Cortex of kidney (tissue), 1 donor: ENCODE measurements around the gene CEP44.
"Not testable (repeated sequence)": the region's sequence is repeated elsewhere in the genome, so short reads cannot be mapped to it uniquely, and the experiment has no call there.

Experiments used
- DNase-seq: peaks from one replicate; lab custom pipeline; 2025; lab: John Stamatoyannopoulos, UW

The CEP44 gene

DNA sequence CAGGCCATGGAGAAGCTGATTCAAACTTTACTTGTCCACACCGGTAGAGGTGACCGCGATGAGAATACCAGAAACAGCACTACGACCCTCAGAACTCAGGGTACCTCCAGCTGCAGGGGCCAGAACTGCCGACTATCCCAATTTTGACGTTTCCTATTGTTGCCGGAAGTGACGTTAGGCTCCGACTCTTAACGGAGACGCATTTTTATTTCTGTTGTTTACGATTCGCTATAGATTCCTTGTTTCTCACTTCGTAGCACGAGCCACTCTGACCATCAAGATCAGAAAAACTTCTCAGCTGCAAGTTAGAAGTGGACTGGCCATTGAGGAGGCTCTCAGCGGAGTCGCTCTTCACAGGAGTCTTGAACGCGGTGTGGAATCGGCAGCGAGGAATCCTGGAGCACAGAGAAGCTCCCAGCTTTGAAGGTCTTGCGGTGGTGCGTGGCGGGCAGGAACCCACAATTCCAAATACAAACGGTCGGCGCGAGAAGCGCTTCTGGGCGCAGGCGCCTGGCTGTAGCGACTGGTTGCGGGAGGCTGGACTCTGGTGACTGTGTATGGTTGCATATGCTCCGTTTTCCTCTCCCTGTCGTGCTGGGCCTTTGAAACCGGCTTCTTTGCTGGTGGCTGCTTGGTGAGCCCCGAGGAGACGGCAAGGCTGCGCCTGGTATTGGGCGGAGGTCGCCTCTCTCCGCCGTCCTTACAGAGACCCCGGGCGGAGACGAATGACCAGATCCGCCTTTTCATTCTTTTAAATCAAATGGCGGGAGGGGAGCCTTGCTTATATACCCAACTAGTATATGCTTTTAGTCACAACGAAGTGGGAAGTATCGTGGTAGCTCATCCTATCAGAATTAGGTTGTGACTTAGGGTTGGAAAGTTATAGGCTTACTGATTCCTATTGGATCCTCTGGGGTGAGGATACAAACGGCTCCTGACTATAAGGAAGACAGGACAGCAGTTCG lies at the start of gene CEP44, which contains the start of gene FBXO8:
Gene CEP44 (plus strand): TSS at position 405 of the 965 bp plus-strand sequence. CDS start 15,211 bp downstream, outside the sequence.
Gene FBXO8 (minus strand): TSS at position 161 of the 965 bp plus-strand sequence. CDS start 20,575 bp downstream, outside the sequence.
- DNase-seq, result no peak

DNA sequence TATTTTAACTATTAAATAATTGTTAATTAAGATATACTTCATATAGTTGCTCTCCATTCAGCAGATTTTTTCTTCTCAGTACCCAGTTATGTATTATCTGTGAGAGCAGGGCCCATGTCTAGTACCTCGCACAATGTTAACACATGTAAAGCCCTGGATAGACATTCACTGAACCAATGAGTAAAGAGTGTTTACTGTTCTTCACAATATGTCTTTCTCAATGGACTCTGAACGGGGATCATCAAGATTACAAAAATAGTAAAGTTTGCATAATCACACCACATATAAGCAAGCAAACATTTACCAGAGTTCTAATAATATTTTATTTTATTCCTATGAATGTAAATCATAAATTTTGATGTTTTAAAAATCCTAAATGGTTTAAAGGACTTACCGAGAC lies 47.4 kb upstream of the CEP44 start:
- DNase-seq, result no peak

- no peak for DNase-seq
Observed at GRCh38 chr4:174241162-174241561, 42.5 kb upstream of the CEP44 start.

GRCh38 chr4:174244441-174244840 lies 39.3 kb upstream of the CEP44 start:
- DNase-seq, result no peak

DNA sequence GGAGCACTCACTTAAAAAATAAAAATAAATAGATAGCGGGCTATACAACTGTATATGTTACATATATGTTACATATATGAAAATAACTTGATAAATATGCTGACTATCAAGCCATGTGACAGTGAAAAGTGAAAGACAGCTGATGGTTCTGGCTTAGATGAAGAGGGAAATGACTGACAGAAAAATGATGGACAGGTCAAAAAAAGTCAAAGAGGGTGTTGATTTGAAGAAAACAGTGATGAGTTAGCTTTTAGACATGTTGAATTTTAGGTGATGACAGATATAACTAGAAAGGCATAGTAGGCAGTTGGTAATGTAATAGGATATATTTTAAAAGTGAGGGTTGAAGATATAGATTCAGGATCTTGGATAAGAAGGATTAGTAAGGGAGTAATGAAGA lies 38.0 kb upstream of the CEP44 start:
- no peak for DNase-seq

GRCh38 chr4:174248407-174248806 lies 35.3 kb upstream of the CEP44 start:
- no peak for DNase-seq

GRCh38 chr4:174252412-174252811 lies 31.3 kb upstream of the CEP44 start:
- no peak for DNase-seq

- no peak for DNase-seq
Observed at GRCh38 chr4:174254613-174255012, 29.1 kb upstream of the CEP44 start.

- DNase-seq, result no peak
Observed at GRCh38 chr4:174255374-174255773, 28.3 kb upstream of the CEP44 start.

DNA sequence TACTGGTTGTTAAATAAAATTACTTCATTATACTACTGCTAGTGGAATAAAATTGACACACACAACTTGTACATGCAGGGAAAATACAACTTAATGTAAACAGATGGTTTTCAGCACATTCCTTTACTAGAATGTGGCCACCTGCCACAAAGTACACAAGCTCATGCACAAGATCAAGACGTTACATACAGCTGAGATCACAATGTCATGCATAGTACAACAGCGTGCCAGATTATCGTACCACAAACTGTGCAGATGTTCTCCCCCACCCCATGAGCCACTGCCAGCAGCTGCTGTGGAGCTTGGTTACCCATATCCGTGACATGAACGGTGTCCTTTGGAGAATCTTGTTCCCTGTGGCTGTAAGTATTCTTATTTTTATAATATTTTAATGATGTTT lies 27.9 kb upstream of the CEP44 start:
- DNase-seq, result no peak

DNA sequence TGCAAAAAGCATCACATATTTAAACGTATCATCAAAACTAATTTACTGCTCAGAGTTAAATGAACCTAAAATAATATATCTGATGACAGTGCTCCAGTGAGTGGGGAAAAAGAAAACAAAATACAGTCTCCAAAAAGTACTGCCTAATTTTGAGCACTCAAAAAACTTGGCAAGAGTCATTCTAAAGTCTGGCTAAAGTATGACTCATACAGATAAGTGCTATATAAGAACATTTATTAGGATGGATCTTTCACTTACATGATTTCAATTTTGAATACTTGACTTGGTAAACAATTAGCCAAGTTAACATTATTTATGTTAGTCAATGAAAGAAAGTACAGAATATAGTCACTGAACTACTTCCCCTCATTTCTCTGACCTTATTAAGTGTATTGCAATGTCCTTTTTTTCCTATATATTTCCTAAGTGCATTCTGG lies 27.4 kb upstream of the CEP44 start:
- no peak for DNase-seq

DNA sequence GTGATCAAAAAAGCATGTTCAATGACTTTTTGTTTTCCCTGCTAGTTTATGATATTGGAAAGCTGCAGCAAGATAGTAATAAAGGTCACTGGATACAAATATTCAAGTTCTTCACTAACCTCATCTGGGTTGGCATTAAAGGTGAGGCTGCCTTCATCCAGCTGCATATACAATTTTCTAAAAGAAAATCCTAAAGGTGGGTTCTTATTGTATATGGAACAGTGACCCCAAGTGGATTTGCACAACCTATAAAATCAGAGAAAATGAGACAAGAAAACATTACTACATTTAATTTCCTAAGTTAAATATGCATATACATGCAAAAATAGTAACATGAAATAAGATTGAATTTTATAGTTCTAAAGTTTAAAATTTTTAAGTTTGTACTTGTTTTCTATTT lies 24.1 kb upstream of the CEP44 start:
- DNase-seq, result no peak

GRCh38 chr4:174260099-174260498 lies 23.6 kb upstream of the CEP44 start:
- DNase-seq, result no peak

DNA sequence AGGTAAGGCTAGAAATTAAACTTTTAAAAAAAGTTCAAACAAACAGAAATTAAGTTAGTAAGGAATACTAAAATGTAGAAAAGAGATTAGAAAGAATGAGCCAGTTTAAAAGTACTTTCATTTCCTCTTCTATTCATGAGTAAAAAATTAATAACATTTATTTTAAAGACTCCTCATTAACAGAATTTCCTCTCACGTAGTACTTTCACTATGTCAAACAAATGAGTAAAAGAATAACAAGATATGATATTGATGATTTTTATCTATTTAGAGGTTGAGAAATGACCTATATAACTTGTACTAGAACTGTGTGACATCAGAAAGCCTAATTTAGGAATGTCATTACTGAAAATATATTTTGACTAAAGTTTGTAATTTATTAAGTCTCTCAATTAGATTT lies 22.3 kb upstream of the CEP44 start:
- DNase-seq, result not testable (repeated sequence)

DNA sequence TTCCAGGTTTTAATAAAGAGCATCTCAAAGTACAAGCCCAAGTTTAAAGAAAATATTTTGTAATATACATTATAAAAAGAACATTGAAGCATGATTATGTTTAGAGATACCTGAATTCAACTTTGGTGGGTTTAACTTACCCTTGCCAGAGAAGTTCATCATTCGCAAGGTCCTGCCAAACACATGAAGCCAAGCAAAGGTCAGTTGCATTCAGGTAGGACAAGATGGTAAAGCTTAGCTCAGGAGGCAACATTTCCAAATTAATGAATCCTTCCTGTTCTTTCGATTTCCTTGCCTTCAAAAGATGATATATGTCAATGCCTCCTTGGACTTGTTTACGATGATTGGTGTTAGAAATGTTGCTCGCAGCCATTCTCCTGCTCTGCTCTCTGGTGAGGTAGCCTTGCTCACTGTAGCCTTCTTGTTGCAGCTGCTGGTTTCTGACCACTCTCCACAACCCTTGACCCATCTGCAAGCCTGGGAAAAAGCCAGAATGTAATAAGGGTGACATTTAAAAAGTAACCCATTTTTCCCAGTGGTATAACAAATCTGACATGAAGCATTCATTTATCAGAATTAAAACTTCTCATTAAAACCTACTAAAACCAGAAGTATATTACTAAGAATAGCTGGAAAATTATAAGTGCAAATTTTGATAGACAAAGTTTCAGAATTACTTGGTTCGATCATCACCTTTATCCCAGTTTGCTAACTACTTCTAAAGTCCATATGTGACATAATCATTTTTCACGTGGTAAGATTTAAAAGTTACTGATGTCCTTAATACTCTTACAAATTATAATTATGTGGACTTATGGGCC lies 20.9 kb upstream of the CEP44 start:
- no peak for DNase-seq

DNA sequence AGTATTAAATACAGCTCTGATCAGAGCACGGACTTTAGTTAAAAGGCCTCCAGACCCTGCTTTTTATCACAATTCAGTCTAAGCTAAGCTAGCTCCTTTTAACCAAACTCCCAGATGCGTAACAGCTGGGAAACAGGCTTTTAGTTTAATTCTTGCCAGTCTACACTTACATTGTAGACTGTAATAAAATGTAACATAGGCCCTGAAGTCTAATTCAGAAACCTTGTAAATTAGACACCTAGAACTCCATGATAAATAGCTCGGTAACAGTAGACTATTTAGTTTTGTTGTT lies 20.3 kb upstream of the CEP44 start:
- no peak for DNase-seq

DNA sequence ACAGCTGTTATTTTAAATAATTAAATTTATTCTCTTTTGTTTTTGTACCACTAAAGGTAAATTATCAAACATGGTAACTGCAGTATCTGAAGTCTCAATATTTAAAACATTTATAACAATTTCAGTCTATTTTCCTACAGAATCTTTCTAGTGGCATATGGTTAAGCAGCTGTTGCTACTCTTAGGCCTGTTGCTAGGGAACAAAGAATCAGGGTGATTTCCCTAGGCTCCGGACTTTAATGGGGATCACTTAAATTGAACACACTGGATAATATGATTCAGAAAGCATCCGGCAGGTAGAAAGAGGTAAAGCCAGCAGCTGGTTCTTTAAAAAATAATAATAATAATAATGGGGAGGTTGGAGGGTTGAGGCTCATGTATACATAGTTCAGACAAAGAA lies 17.8 kb upstream of the CEP44 start:
- DNase-seq, result no peak

DNA sequence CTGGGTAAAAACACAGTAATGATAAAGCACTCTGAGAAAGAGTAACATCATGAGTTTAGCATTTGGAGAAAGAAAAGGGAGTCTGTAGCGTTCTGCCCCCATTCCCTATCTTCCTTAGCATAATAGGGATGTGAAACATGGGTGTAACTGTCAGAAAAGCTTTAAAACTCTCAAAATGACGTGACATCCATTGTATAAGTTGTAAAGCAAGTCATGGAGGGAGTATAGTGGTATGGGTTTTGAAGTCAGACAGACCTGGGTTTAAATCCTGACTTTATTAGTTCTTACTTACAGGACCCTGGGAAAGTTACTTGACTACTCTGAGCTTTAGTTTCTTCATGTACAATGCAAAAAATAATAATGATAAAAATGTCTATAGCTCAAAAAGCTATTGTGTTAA lies 17.3 kb upstream of the CEP44 start:
- no peak for DNase-seq

- DNase-seq, result no peak
Observed at GRCh38 chr4:174273930-174274329, 9.8 kb upstream of the CEP44 start.

DNA sequence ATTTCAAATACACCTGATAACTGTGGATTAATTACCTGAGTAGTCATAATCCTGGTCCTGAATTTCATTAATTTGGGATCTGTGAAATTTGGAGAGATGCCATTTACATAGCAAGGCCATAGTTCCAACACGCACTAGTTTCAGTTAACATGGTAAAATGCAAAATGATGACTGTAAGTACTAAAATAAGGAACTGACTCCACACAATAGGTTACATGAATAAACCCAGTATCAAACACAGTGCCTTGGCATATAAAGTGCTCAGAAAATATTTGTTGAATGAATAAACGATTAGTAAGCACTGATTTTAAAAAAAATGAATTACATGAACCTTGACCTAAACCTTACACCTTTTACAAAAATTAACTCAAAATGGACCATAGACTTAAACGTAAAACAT lies 9.3 kb upstream of the CEP44 start:
- no peak for DNase-seq

GRCh38 chr4:174275101-174275500 lies 8.6 kb upstream of the CEP44 start:
- DNase-seq, result no peak

- no peak for DNase-seq
Observed at GRCh38 chr4:174277433-174277832, 6.3 kb upstream of the CEP44 start.

DNA sequence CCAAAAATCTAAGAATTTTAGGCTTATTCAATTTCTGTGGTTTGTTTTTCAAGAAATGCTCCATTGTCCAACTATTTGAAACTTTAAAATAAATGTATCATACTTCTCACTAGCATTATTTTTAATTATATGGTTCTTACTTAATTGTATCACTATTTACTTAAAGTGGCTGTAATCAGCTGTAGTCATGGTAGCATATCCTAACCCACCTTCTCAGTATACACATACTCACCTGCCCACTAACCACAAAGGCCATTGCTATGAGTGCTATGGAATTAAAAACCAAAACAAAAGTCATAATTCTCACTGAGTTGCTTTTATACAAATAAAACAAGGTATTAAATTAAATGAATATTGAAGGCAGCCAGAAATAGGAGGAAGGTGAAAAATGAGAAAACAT lies 5.2 kb upstream of the CEP44 start:
- DNase-seq, result no peak
